Endothelial cell (in vitro differentiated cells): ENCODE measurements around the gene MUC22. TPM values are rescaled to one million over a fixed set of nuclear protein-coding genes. Genes with fewer than 3 reads are reported as not detected.

ENCODE experiments used
- DNase-seq: peaks from one replicate; pipeline ENCODE4 v3.0.0; 2021; ENCODE audit warnings: low spot score
- H3K27ac Mint-ChIP-seq: one replicate; pipeline ENCODE4 v1.8.0; 2021; ENCODE audit warnings: mixed read lengths, inconsistent platforms; ENCODE audit not compliant: unreplicated experiment
- H3K27me3 Mint-ChIP-seq: one replicate; pipeline ENCODE4 v1.8.0; 2021; ENCODE audit warnings: mild to moderate bottlenecking, moderate library complexity, mixed read lengths, inconsistent platforms; ENCODE audit not compliant: unreplicated experiment
- H3K36me3 Mint-ChIP-seq: one replicate; pipeline ENCODE4 v1.8.0; 2021; ENCODE audit warnings: mild to moderate bottlenecking, low read depth, mixed read lengths, inconsistent platforms; ENCODE audit not compliant: unreplicated experiment
- H3K4me1 Mint-ChIP-seq: one replicate; pipeline ENCODE4 v1.8.0; 2021; ENCODE audit warnings: mild to moderate bottlenecking, mixed read lengths, inconsistent platforms; ENCODE audit not compliant: unreplicated experiment
- H3K4me3 Mint-ChIP-seq: one replicate; pipeline ENCODE4 v1.8.0; 2021; ENCODE audit warnings: mild to moderate bottlenecking, mixed read lengths, inconsistent platforms; ENCODE audit not compliant: unreplicated experiment
- H3K9me3 Mint-ChIP-seq: one replicate; pipeline ENCODE4 v1.8.0; 2021; ENCODE audit warnings: mixed read lengths, inconsistent platforms; ENCODE audit not compliant: unreplicated experiment
- CTCF ChIP-seq: fragments of 200-600 bp; sonication (generic); IDR thresholded peaks from one replicate; pipeline ENCODE4 v1.5.0; 2021; ENCODE audit warnings: antibody characterized with exemption; ENCODE audit not compliant: unreplicated experiment
- total RNA-seq: library from RNA; stranded (reverse); fragmentation: NEBNext Ultra II Directional; extraction: Animal tissue kit (Norgen Biotek cat#: 25700); gene quantifications from one replicate; pipeline ENCODE4 v1.2.1, GENCODE V29; 2021; ENCODE audit not compliant: unreplicated experiment

The MUC22 gene
- total RNA-seq, 1 donor from 2014 or later = not detected

- Mint-ChIP-seq H3K4me1 (peaks cover under 1% of the 10 kb centered on the region), H3K27me3 (no peaks in the 10 kb centered on the region), H3K9me3 (no peaks in the 10 kb centered on the region), H3K36me3 (no peaks in the 10 kb centered on the region), H3K4me3 (no peak overlapping the region), H3K27ac (no peak overlapping the region)
- DNase-seq = no peak
- TF ChIP-seq CTCF = no peak
These were observed 27.4 kb downstream of the MUC22 start for GRCh38 chr6:31037682-31038081.

GRCh38 chr6:31038559-31038958, 28.3 kb downstream of the MUC22 start:
- Mint-ChIP-seq H3K4me1 (no peaks in the 10 kb centered on the region), H3K9me3 (no peaks in the 10 kb centered on the region), H3K4me3 (no peak overlapping the region), H3K27me3 (no peaks in the 10 kb centered on the region), H3K36me3 (no peaks in the 10 kb centered on the region), H3K27ac (no peak overlapping the region)
- no peak for DNase-seq
- no peak for TF ChIP-seq CTCF

- no peak for TF ChIP-seq CTCF
- H3K4me1 Mint-ChIP-seq = no peaks in the 10 kb centered on the region
- no peaks in the 10 kb centered on the region for H3K9me3 Mint-ChIP-seq
- DNase-seq = no peak
- H3K4me3 Mint-ChIP-seq = no peak overlapping the region
- no peaks in the 10 kb centered on the region for H3K36me3 Mint-ChIP-seq
- H3K27ac Mint-ChIP-seq = no peak overlapping the region
- peaks cover 5% of the 10 kb centered on the region for H3K27me3 Mint-ChIP-seq
These were observed 30.5 kb downstream of the MUC22 start for GRCh38 chr6:31040801-31041200.

- no peaks in the 10 kb centered on the region for H3K9me3 Mint-ChIP-seq
- H3K36me3 Mint-ChIP-seq = no peaks in the 10 kb centered on the region
- peaks cover 5% of the 10 kb centered on the region for H3K27me3 Mint-ChIP-seq
- H3K4me1 Mint-ChIP-seq = no peaks in the 10 kb centered on the region
- no peak overlapping the region for H3K4me3 Mint-ChIP-seq
- H3K27ac Mint-ChIP-seq = no peak overlapping the region
- TF ChIP-seq CTCF = no peak
- no peak for DNase-seq
These were observed 31.2 kb downstream of the MUC22 start for GRCh38 chr6:31041372-31041974.

- no peak overlapping the region for H3K27ac Mint-ChIP-seq
- peaks cover 5% of the 10 kb centered on the region for H3K27me3 Mint-ChIP-seq
- DNase-seq = peak; percentile 52
- TF ChIP-seq CTCF = peak; percentile 25
- H3K4me3 Mint-ChIP-seq = no peak overlapping the region
- H3K4me1 Mint-ChIP-seq = no peaks in the 10 kb centered on the region
- no peaks in the 10 kb centered on the region for H3K36me3 Mint-ChIP-seq
- no peaks in the 10 kb centered on the region for H3K9me3 Mint-ChIP-seq
These were observed 32.5 kb downstream of the MUC22 start for GRCh38 chr6:31042806-31043205.
